GM23338 (cell line): ENCODE measurements around the gene ROBO1.

Experiments
- EZH2 ChIP-seq: fragments of 200-600 bp; sonication (generic); IDR thresholded peaks from one replicate; pipeline ENCODE4 v1.8.0; 2017; ENCODE audit warnings: antibody characterized with exemption, mild to moderate bottlenecking, low read depth; ENCODE audit not compliant: unreplicated experiment
- EZH2phosphoT487 ChIP-seq: fragments of 200-600 bp; sonication (generic); IDR thresholded peaks from one replicate; pipeline ENCODE4 v1.8.1; 2018; ENCODE audit warnings: antibody characterized with exemption; ENCODE audit not compliant: unreplicated experiment
- JUNB ChIP-seq: IDR thresholded peaks from one replicate; pipeline ENCODE4 v1.6.1; 2016; ENCODE audit warnings: antibody characterized with exemption; ENCODE audit not compliant: unreplicated experiment
- ZNF114 ChIP-seq: fragments of 250-450 bp; sonication (Bioruptor Pico); IDR thresholded peaks from 2 replicates; pipeline ENCODE4 v1.5.0; 2020; ENCODE audit warnings: mild to moderate bottlenecking, moderate library complexity
- TF ChIP-seq, protein P1 (sequence below), 2 experiments: fragments of 200-600 bp in 1 of 2; sonication (generic) in 1 of 2; conservative IDR thresholded peaks; 2 replicates each; pipeline versions ENCODE4 v1.5.1 to v1.6.1; 2016 to 2017; ENCODE audit warnings: antibody characterized with exemption in 2 of 2, low read depth in 2 of 2, mild to moderate bottlenecking in 2 of 2, moderate library complexity in 1 of 2

DNA sequence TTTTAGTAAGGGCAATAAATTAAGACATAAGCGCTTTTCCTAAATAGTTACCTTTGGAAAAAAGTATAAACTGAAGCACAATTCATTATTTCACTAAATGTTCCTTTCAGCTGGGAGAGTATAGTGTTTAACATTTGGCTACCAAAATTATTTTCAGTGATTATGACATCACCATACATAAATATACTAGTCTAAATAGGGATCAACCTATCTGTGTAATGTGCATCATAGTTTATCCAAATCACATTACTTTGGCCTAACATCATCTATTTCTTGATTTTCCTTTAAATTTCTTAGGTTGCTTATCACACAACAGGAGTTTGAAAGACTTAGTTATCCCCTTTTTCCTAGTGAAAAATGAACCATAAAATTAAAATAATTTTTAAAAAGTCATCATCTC, 738.9 kb downstream of the ROBO1 start:
- TF ChIP-seq, protein P1, sequence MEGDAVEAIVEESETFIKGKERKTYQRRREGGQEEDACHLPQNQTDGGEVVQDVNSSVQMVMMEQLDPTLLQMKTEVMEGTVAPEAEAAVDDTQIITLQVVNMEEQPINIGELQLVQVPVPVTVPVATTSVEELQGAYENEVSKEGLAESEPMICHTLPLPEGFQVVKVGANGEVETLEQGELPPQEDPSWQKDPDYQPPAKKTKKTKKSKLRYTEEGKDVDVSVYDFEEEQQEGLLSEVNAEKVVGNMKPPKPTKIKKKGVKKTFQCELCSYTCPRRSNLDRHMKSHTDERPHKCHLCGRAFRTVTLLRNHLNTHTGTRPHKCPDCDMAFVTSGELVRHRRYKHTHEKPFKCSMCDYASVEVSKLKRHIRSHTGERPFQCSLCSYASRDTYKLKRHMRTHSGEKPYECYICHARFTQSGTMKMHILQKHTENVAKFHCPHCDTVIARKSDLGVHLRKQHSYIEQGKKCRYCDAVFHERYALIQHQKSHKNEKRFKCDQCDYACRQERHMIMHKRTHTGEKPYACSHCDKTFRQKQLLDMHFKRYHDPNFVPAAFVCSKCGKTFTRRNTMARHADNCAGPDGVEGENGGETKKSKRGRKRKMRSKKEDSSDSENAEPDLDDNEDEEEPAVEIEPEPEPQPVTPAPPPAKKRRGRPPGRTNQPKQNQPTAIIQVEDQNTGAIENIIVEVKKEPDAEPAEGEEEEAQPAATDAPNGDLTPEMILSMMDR (conservative IDR thresholded peaks at IDR 0.05; ENCODE audit: low read depth in 2 of 2): no peak
- TF ChIP-seq EZH2 (no peak), ZNF114 (no peak), EZH2phosphoT487 (no peak), JUNB (no peak)
